Measurements from ENCODE around the gene ZDHHC20. TPM values are rescaled to one million over a fixed set of nuclear protein-coding genes. Genes with fewer than 3 reads are reported as not detected.

ZDHHC20 gene
- total RNA-seq, 1 experiment from 2014 or later = 110 TPM

DNA sequence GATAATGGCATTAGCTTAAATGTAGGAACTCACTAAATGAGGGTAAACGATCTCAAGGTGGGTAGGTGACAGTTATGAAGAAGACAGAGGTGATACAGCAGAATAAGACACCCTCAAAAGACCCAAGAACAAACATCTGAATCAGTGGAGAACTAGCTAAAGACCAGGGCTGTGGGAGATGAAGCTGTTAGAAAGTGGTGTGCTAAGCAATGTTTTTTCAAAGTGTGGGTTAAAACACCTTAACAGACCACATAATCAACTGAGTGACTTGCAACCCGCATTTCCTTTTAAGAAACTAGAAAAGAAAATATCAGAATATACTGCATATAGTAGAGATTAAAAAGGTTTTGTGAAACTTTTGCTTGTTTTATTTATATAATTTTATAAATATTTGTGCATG is 70.0 kb downstream of the ZDHHC20 start:
- CTCF ChIA-PET = no interaction called here
- H3K4me3 ChIP-seq (replicated peaks in 1 of 2; ENCODE audit: low read depth in 1 of 2, low read length in 2 of 2) = no peak overlapping the region

More for the DNA sequence above, 70.0 kb downstream of the ZDHHC20 start:
- Histone ChIP-seq H3K9me2 (ENCODE audit: insufficient read depth) (no peaks in the 10 kb centered on the region), H3K9me3 (ENCODE audit: control insufficient read depth in 1 of 2, insufficient read depth in 1 of 2, low read depth in 1 of 2, low read length in 2 of 2) (peaks cover 0 to 17% of the 10 kb centered on the region in 2 experiments; a peak in 3 of 4 replicates), H3K79me2 (ENCODE audit: insufficient read depth, low read length) (no peaks in the 10 kb centered on the region), H3K27me3 (ENCODE audit: insufficient read depth, low read length) (no peaks in the 10 kb centered on the region), H3K4me1 (ENCODE audit: control insufficient read depth in 1 of 2, insufficient read depth in 2 of 2, low read length in 2 of 2) (no peaks in the 10 kb centered on the region), H3K4me2 (ENCODE audit: low read length) (no peak overlapping the region), H2AFZ (ENCODE audit: low read depth, low read length, poor library complexity, severe bottlenecking) (no peak overlapping the region), H3K36me3 (ENCODE audit: control insufficient read depth in 1 of 2, insufficient read depth in 2 of 2, low read length in 2 of 2) (peaks cover 22 to 24% of the 10 kb centered on the region in 2 experiments), H3K9ac (ENCODE audit: low read length) (no peak overlapping the region), H3K27ac (ENCODE audit: low read depth, low read length) (no peak overlapping the region), H4K20me1 (ENCODE audit: insufficient read depth) (no peaks in the 10 kb centered on the region)
- no peak for DNase-seq (ENCODE audit: low read depth, low spot score)
- BruUV-seq (replicated peaks) = no TSS peak
- ATAC-seq = no peak
- ChIA-PET RAD21 (ENCODE audit: low non-redundant PET in 1 of 2, low total read pairs in 2 of 2, uncharacterized antibody in 2 of 2, unreplicated experiment in 2 of 2) (no interaction called here), POLR2A (no interaction called here)
- TF ChIP-seq, protein P1, sequence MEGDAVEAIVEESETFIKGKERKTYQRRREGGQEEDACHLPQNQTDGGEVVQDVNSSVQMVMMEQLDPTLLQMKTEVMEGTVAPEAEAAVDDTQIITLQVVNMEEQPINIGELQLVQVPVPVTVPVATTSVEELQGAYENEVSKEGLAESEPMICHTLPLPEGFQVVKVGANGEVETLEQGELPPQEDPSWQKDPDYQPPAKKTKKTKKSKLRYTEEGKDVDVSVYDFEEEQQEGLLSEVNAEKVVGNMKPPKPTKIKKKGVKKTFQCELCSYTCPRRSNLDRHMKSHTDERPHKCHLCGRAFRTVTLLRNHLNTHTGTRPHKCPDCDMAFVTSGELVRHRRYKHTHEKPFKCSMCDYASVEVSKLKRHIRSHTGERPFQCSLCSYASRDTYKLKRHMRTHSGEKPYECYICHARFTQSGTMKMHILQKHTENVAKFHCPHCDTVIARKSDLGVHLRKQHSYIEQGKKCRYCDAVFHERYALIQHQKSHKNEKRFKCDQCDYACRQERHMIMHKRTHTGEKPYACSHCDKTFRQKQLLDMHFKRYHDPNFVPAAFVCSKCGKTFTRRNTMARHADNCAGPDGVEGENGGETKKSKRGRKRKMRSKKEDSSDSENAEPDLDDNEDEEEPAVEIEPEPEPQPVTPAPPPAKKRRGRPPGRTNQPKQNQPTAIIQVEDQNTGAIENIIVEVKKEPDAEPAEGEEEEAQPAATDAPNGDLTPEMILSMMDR (IDR thresholded peaks at IDR 0.05 in 2 of 3, conservative IDR thresholded peaks at IDR 0.05 in 1 of 3; ENCODE audit: borderline replicate concordance in 1 of 3, insufficient read depth in 1 of 3, low read depth in 2 of 3, low read length in 2 of 3) = no peak
- TF ChIP-seq YY1 (IDR thresholded peaks at IDR 0.05; ENCODE audit: extremely low read depth, insufficient replicate concordance, low read depth, low read length) = no peak
- no peak for TF ChIP-seq EZH2 (IDR thresholded peaks at IDR 0.05)
- TF ChIP-seq RAD21 (IDR thresholded peaks at IDR 0.05; ENCODE audit: low read depth) = no peak
- TF ChIP-seq, protein P2, sequence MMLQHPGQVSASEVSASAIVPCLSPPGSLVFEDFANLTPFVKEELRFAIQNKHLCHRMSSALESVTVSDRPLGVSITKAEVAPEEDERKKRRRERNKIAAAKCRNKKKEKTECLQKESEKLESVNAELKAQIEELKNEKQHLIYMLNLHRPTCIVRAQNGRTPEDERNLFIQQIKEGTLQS (IDR thresholded peaks at IDR 0.05) = no peak
- TF ChIP-seq POLR2A (IDR thresholded peaks at IDR 0.05; ENCODE audit: borderline replicate concordance, extremely low read depth, insufficient read depth, insufficient read length) = no peak
- TF ChIP-seq ZNF274 (IDR thresholded peaks at IDR 0.05; ENCODE audit: low read depth, low read length) = no peak
- no peak for TF ChIP-seq CBX3 (IDR thresholded peaks at IDR 0.05; ENCODE audit: low read depth)
- no peak for TF ChIP-seq TCF7L2 (IDR thresholded peaks at IDR 0.05; ENCODE audit: borderline replicate concordance, extremely low read depth, insufficient read depth, insufficient read length)
- TF ChIP-seq SRF (IDR thresholded peaks at IDR 0.05; ENCODE audit: low read depth) = no peak
- TF ChIP-seq, protein P3, sequence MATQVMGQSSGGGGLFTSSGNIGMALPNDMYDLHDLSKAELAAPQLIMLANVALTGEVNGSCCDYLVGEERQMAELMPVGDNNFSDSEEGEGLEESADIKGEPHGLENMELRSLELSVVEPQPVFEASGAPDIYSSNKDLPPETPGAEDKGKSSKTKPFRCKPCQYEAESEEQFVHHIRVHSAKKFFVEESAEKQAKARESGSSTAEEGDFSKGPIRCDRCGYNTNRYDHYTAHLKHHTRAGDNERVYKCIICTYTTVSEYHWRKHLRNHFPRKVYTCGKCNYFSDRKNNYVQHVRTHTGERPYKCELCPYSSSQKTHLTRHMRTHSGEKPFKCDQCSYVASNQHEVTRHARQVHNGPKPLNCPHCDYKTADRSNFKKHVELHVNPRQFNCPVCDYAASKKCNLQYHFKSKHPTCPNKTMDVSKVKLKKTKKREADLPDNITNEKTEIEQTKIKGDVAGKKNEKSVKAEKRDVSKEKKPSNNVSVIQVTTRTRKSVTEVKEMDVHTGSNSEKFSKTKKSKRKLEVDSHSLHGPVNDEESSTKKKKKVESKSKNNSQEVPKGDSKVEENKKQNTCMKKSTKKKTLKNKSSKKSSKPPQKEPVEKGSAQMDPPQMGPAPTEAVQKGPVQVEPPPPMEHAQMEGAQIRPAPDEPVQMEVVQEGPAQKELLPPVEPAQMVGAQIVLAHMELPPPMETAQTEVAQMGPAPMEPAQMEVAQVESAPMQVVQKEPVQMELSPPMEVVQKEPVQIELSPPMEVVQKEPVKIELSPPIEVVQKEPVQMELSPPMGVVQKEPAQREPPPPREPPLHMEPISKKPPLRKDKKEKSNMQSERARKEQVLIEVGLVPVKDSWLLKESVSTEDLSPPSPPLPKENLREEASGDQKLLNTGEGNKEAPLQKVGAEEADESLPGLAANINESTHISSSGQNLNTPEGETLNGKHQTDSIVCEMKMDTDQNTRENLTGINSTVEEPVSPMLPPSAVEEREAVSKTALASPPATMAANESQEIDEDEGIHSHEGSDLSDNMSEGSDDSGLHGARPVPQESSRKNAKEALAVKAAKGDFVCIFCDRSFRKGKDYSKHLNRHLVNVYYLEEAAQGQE (IDR thresholded peaks at IDR 0.05; ENCODE audit: low read depth) = no peak
- no peak for TF ChIP-seq ZFX (IDR thresholded peaks at IDR 0.05)
- no peak for TF ChIP-seq SP1 (IDR thresholded peaks at IDR 0.05; ENCODE audit: low read depth)
- no peak for TF ChIP-seq EGR1 (IDR thresholded peaks at IDR 0.05; ENCODE audit: low read depth)
- no peak for TF ChIP-seq SIN3A (IDR thresholded peaks at IDR 0.05; ENCODE audit: low read depth)
- no peak for TF ChIP-seq EZH2phosphoT487 (IDR thresholded peaks at IDR 0.05; ENCODE audit: borderline replicate concordance)
- no peak for TF ChIP-seq FOSL1 (IDR thresholded peaks at IDR 0.05; ENCODE audit: low read depth)
- no peak for TF ChIP-seq ELF1 (IDR thresholded peaks at IDR 0.05; ENCODE audit: borderline replicate concordance, low read depth)
- TF ChIP-seq JUND (IDR thresholded peaks at IDR 0.05) = no peak
- intact Hi-C loops (cut with micrococcal nuclease) = no loop called here
